ENCODE results near the gene NXPH4.

NXPH4 gene

DNA sequence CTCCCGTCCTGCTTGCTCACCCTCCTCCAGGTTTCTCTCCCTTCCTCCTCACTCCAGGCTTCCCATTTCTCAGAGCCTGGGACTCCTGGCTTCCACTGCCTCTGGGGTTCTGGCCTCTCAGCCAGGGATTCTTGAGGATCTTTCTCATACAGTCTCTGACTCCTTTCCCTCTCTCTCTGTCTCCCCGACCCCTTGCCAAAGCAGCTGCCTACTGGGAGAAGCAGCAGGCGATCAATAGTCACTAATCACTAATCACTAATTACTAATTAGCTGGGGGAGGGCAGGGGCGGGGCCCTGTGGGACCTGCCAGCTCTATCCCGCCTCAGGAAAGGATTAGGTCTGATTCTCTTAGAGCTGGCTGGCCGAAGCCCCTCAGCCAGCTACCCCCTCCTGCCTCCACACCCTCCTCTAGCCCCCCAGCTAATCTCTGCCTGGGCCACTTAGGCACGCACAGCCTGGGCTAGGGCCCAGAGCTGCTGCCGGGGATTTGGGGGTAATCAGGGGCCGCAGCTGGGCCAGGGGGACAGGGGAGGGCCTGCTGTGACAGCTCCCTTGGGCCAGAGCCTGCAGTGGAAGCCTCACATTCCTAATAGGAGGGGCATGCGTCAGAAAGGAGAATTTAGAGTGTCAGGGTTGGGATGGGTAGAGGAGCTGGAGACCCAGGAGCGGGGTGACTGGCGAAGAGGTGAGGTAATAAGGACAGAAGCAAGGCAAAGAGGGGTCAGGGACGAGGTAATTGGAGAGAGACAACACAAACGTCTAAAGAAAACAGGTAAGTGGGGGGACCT lies 2.8 kb downstream of the NXPH4 start:
- no peak for DNase-seq (ENCODE audit: low read depth in 2 of 2)

GRCh38 chr12:57219993-57220754 lies 3.6 kb downstream of the NXPH4 start:
- DNase-seq (ENCODE audit: low read depth in 2 of 2), result no peak

DNA sequence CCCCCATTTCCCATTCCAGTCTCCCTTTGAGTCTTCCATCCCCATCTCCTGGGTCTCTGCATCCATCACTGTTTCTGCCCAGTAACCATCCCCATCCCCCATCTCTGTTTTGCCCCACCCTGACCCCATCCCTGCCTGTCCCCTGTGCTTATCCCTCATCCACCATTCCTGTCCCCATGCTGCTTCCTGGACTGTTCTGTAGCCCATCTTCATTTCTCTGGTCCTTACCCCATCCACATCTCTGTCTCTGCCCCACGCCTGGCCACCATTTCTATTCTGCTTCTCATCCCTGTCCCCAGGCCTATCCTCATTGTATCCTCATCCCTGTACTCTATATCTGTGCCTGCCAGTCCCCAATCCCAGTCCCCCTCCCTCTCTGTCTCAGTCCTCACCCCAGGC lies 4.2 kb downstream of the NXPH4 start:
- no peak for DNase-seq (ENCODE audit: low read depth in 2 of 2)

- DNase-seq (ENCODE audit: low read depth in 2 of 2), result no peak
Measured at GRCh38 chr12:57221169-57221917, 4.7 kb downstream of the NXPH4 start.

DNA sequence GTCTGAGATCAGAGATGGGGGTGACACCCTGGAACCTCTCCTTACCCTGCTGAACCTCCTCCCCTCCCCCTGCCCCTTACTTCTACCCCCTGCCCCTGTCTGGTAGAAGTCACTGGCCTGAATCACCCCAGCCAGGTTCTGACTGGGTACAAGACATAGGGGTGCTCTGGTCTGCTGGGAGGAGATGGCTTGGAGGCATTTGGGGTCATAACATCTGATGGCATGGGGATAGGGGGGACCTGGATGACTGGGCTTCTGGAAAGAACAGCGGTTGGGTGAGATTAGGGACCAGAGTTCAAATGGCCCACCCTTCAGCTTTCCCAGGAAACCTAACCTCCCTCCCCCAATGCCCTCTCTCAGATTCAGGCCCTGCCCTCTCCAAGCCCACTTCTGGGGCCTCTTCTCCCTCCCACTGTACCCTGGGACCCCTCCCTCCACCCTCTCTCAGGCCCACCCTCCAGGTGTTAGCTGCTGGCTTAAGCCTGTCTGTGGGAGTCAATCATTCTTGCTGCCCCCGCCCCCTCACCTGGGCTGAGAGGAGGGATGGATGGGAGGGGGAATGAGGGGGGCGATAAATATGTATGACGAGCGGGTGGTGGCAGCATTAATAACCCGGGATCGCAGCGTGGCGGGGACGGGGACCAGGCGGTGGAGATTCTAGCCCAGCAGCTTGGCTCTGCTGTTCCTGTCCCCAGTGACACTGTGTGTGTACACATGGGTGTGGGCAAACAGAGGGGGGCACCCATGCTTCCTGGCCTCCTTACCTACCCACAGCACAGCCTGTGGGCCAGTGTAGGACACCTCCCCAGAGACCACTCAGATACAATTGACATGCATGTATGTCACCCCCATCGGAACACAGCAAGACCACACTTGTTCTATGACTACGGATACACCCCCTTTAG lies 5.9 kb downstream of the NXPH4 start:
- no peak for DNase-seq (ENCODE audit: low read depth in 2 of 2)

GRCh38 chr12:57223191-57224165 lies 6.9 kb downstream of the NXPH4 start:
- DNase-seq (ENCODE audit: low read depth in 2 of 2), result no peak

DNA sequence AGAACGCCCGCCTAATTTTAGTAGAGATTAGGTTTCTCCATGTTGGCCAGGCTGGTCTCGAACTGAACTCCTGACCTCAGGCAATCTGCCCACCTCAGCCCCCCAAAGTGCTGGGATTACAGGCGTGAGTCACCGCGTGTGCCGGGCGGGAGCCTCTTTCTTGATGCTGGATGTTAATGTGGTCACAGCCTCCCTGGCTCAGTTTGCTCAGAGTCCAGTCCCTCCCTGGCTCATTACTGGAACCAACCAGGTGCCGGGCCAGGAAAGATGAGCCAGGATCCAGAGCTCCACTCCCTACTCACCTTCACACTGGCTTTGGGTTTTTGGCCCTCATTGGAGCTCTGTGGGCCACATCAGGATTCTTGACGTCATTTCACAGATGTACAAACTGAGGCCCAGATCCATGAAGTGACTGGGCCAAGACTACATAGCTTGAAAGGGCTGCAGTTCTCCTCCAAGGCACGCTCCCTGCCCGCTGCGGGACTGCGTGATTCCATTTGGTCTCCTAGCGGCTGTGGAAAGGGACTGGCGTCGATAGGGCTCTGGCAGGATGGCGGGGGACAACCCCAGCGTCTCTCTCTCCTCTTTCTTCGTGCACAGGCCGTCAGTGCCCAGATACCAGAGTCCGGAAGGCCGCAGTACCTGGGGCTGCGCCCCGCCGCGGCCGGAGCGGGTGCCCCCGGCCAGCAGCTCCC lies 7.8 kb downstream of the NXPH4 start:
- DNase-seq (ENCODE audit: low read depth in 2 of 2), result no peak

- no peak for DNase-seq (ENCODE audit: low read depth in 2 of 2)
Measured at GRCh38 chr12:57224973-57225679, 8.5 kb downstream of the NXPH4 start.

DNA sequence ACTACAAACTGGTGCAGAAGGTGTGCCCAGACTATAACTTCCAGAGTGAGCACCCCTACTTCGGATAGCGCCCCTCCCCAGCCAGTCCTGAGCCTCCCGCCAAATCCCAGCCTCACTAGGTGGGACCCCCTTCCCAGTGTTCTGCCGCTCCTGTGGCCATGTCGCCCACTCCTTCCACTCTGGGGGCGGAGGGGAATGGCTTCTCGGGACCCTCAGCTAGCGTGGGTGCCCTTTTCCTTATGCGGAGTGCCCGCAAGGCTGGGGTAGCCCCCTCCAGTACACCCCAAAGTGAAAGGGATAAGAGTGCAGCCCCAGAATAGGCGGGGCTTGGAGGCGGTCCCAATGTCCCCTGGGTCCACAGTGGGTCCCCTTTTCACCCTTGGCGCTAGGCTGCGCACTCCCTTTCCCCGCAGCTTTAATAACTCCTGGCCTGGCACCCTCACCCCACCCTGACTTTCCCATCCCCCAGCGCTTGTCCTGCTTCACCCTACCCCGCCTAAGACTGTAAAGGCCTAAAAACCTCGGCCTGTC lies 9.2 kb downstream of the NXPH4 start:
- no peak for DNase-seq (ENCODE audit: low read depth in 2 of 2)

- no peak for DNase-seq (ENCODE audit: low read depth in 2 of 2)
Measured at GRCh38 chr12:57226588-57227314, 10.2 kb downstream of the NXPH4 start.

GRCh38 chr12:57227315-57228115 lies 10.9 kb downstream of the NXPH4 start:
- no peak for DNase-seq (ENCODE audit: low read depth in 2 of 2)

GRCh38 chr12:57229046-57229633 lies 12.5 kb downstream of the NXPH4 start:
- no peak for DNase-seq (ENCODE audit: low read depth in 2 of 2)

DNA sequence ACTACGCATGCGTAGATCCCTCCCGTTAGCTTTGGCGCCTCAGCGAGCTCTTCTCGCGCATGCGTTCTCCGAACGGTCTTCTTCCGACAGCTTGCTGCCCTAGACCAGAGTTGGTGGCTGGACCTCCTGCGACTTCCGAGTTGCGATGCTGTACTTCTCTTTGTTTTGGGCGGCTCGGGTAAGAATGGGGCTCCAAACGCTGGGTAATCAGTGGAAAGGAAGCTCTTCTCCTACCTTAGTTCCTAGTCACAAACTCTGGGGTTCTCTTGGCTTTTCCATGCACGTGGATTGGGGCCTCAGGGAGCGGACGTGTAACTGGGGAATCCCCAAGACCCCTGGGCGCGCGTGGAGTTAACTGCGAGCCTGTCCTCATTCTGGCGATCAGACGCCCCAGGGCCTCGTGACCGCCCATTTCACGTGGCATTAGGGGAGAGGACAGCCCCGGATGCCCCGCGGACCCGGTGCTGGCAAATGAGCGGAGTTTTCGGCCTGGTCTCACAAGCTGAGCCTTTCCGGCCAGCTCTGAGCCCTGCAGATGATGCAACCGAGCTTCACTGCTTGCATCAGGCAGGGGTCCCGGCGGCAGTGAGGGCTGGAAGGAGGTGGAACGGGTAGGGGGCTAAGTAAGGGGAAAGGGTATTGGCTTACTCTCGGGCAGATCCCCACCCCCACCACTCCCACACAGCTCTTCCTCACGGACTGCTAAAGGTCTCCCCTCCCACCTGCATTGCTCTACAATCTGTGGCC lies 13.2 kb downstream of the NXPH4 start, which contains the start of gene SHMT2:
Gene SHMT2, plus strand, starts transcription at position 78 of the 747 bp plus-strand sequence. Its CDS starts 68 bp downstream, at position 146.
- DNase-seq (ENCODE audit: low read depth in 2 of 2), result peak; percentile 88 to 89

- DNase-seq (ENCODE audit: low read depth in 2 of 2), result no peak
Measured at GRCh38 chr12:57230381-57231155, 14.0 kb downstream of the NXPH4 start.
